Ovary (tissue), 3 donors: ENCODE results near the gene TMEM123.

Experiments used
- POLR2A ChIP-seq: fragments of 450-650 bp; IDR thresholded peaks from one replicate; pipeline ENCODE4 v1.6.1; 2017; ENCODE audit warnings: antibody characterized with exemption, mild to moderate bottlenecking, moderate library complexity
- TF ChIP-seq, protein P1 (sequence below), 3 donors: fragments of 450-650 bp in 2 of 3; fragments of 200-600 bp in 1 of 3; IDR thresholded peaks; one replicate each; pipeline versions ENCODE4 v1.5.1 to v1.8.0; 2016 to 2022; ENCODE audit warnings: antibody characterized with exemption in 3 of 3, mild to moderate bottlenecking in 1 of 3
- donor health status: DM: no; HTN: no; CAD: no.

GRCh38 chr11:102472127-102472526 is 19.6 kb upstream of the TMEM123 start:
- TF ChIP-seq, protein P1, sequence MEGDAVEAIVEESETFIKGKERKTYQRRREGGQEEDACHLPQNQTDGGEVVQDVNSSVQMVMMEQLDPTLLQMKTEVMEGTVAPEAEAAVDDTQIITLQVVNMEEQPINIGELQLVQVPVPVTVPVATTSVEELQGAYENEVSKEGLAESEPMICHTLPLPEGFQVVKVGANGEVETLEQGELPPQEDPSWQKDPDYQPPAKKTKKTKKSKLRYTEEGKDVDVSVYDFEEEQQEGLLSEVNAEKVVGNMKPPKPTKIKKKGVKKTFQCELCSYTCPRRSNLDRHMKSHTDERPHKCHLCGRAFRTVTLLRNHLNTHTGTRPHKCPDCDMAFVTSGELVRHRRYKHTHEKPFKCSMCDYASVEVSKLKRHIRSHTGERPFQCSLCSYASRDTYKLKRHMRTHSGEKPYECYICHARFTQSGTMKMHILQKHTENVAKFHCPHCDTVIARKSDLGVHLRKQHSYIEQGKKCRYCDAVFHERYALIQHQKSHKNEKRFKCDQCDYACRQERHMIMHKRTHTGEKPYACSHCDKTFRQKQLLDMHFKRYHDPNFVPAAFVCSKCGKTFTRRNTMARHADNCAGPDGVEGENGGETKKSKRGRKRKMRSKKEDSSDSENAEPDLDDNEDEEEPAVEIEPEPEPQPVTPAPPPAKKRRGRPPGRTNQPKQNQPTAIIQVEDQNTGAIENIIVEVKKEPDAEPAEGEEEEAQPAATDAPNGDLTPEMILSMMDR (IDR thresholded peaks at IDR 0.05), result no peak
- no peak for TF ChIP-seq POLR2A
